AG10803 (cell line): Measurements from ENCODE around the gene NCOA3.

Experiments
- DNase-seq: peaks from one replicate; pipeline ENCODE4 v3.0.0; 2010; ENCODE audit warnings: low read depth
- H3K4me3 ChIP-seq: 2 replicates; pipeline ENCODE4 v1.5.1; 2011; ENCODE audit warnings: mild to moderate bottlenecking, low read length, control low read depth
- CTCF ChIP-seq: conservative IDR thresholded peaks from 2 replicates; pipeline ENCODE4 v1.5.1; 2011; ENCODE audit warnings: mild to moderate bottlenecking, low read length, control low read depth, inconsistent platforms

The NCOA3 gene

GRCh38 chr20:47533518-47534062 lies 31.9 kb downstream of the NCOA3 start:
- no peak overlapping the region for H3K4me3 ChIP-seq
- TF ChIP-seq CTCF = no peak
- no peak for DNase-seq

- TF ChIP-seq CTCF = no peak
- DNase-seq = no peak
- H3K4me3 ChIP-seq = no peak overlapping the region
Observed at GRCh38 chr20:47534405-47534804, 32.7 kb downstream of the NCOA3 start.

- no peak for TF ChIP-seq CTCF
- DNase-seq = no peak
- no peak overlapping the region for H3K4me3 ChIP-seq
Observed at GRCh38 chr20:47535088-47535487, 33.4 kb downstream of the NCOA3 start.

GRCh38 chr20:47535994-47536393 lies 34.3 kb downstream of the NCOA3 start:
- TF ChIP-seq CTCF = no peak
- no peak overlapping the region for H3K4me3 ChIP-seq
- no peak for DNase-seq

- DNase-seq = no peak
- no peak for TF ChIP-seq CTCF
- no peak overlapping the region for H3K4me3 ChIP-seq
Observed at GRCh38 chr20:47540443-47541354, 39.0 kb downstream of the NCOA3 start.

GRCh38 chr20:47541355-47541922 lies 39.8 kb downstream of the NCOA3 start:
- no peak for TF ChIP-seq CTCF
- no peak overlapping the region for H3K4me3 ChIP-seq
- DNase-seq = no peak
